Vagina (tissue), 2 donors: ENCODE results near the gene KRTAP4-7.

Experiments used
- CTCF ChIP-seq, 3 experiments: fragments of 450-650 bp in 2 of 3; fragments of 200-600 bp in 1 of 3; sonication (generic) in 1 of 3; IDR thresholded peaks; one replicate each; pipeline ENCODE4 v1.5.1; 2017 to 2019; ENCODE audit warnings: antibody characterized with exemption in 3 of 3, mild to moderate bottlenecking in 2 of 3, moderate library complexity in 2 of 3
- POLR2A ChIP-seq, 2 donors: fragments of 450-650 bp; IDR thresholded peaks; one replicate each; pipeline ENCODE4 v1.6.1; 2017; ENCODE audit warnings: antibody characterized with exemption in 2 of 2, mild to moderate bottlenecking in 2 of 2, moderate library complexity in 2 of 2

GRCh38 chr17:41101586-41102259 lies 17.8 kb downstream of the KRTAP4-7 start, which contains the start of gene KRTAP4-16:
- no peak for TF ChIP-seq CTCF (IDR thresholded peaks at IDR 0.05)
- TF ChIP-seq POLR2A (IDR thresholded peaks at IDR 0.05), result no peak
